Endothelial cell of umbilical vein (primary cell): ENCODE data around the gene PLCD1. TPM values are rescaled to one million over a fixed set of nuclear protein-coding genes. Genes with fewer than 3 reads are reported as not detected.

Source experiments
- BruUV-seq: library from RNA; stranded (reverse); fragments of 400-500 nt; replicated peaks from 2 replicates; lab custom pipeline; 2021; lab: Mats Ljungman, UMichigan
- CTCF ChIA-PET: fragments of 300-600, 350-600 bp; sonication (Branson Sonifier 250); formaldehyde crosslinking; loops from one replicate; lab custom pipeline; 2021; ENCODE audit warnings: antibody characterized with exemption, inconsistent platforms; lab: Charles Lee
- POLR2A ChIA-PET: fragments of 300-600, 350-600 bp; sonication (Branson Sonifier 250); formaldehyde crosslinking; loops from one replicate; lab custom pipeline; 2021; ENCODE audit warnings: antibody characterized with exemption, inconsistent platforms; lab: Charles Lee
- DNase-seq: peaks from one replicate; pipeline ENCODE4 v3.0.0-alpha.2; 2011; ENCODE audit warnings: low read depth, low spot score
- FAIRE-seq: peaks from 2 replicates; lab custom pipeline; 2011; peaks lifted over from hg19 to GRCh38; lab: Jason Lieb, UNC
- H2AFZ ChIP-seq: 2 replicates; pipeline ENCODE4 v1.6.0; 2012; ENCODE audit warnings: low read depth, low read length, control low read depth, inconsistent platforms
- H3K27ac ChIP-seq: 2 replicates; pipeline ENCODE4 v1.5.1; 2011; ENCODE audit warnings: low read depth, mild to moderate bottlenecking, control low read depth, low read length, moderate library complexity; ENCODE audit not compliant: insufficient read depth
- H3K27me3 ChIP-seq, 2 experiments: 2 replicates each; pipeline versions ENCODE4 v1.6.0 to v1.6.1; 2011; ENCODE audit warnings: low read length in 2 of 2, mixed read lengths in 1 of 2; ENCODE audit not compliant: control insufficient read depth in 2 of 2, insufficient read depth in 2 of 2
- H3K36me3 ChIP-seq, 2 experiments: 2 replicates in 1 of 2; 3 replicates in 1 of 2; pipeline ENCODE4 v1.5.1; 2011; ENCODE audit warnings: low read length in 2 of 2, mild to moderate bottlenecking in 1 of 2, moderate library complexity in 1 of 2; ENCODE audit not compliant: control insufficient read depth in 2 of 2, insufficient read depth in 2 of 2; ENCODE audit errors: extremely low read depth in 1 of 2
- H3K4me1 ChIP-seq: 3 replicates; pipeline ENCODE4 v1.5.1; 2011; ENCODE audit warnings: mild to moderate bottlenecking, low read length; ENCODE audit not compliant: control insufficient read depth, insufficient read depth; ENCODE audit errors: extremely low read depth
- H3K4me2 ChIP-seq: 2 replicates; pipeline ENCODE4 v1.6.1; 2011; ENCODE audit warnings: low read length, control low read depth, mixed read lengths; ENCODE audit not compliant: insufficient read depth
- H3K4me3 ChIP-seq, 3 experiments: fragments of 200-600 bp in 1 of 3; sonication (generic), shearing (Covaris generic) in 1 of 3; replicated peaks in 1 of 3; 2 replicates each; pipeline ENCODE4 v1.5.1; 2011 to 2016; ENCODE audit warnings: control low read depth in 3 of 3, low read length in 3 of 3, mild to moderate bottlenecking in 2 of 3, inconsistent platforms in 1 of 3, low read depth in 1 of 3, moderate library complexity in 1 of 3; ENCODE audit not compliant: insufficient read depth in 1 of 3
- H3K79me2 ChIP-seq: 2 replicates; pipeline ENCODE4 v1.6.0; 2012; ENCODE audit warnings: low read length, inconsistent platforms; ENCODE audit not compliant: control insufficient read depth, insufficient read depth
- H3K9ac ChIP-seq: replicated peaks from 2 replicates; pipeline ENCODE3; 2011; ENCODE audit warnings: low read length, control low read depth; ENCODE audit not compliant: insufficient read depth; ENCODE audit errors: extremely low read depth
- H3K9me1 ChIP-seq: replicated peaks from 3 replicates; pipeline ENCODE4 v1.6.0; 2011; ENCODE audit warnings: mild to moderate bottlenecking, low read length; ENCODE audit not compliant: control insufficient read depth, insufficient read depth; ENCODE audit errors: extremely low read depth
- H3K9me3 ChIP-seq: replicated peaks from 2 replicates; pipeline ENCODE4 v1.5.1; 2012; ENCODE audit warnings: low read length, inconsistent platforms; ENCODE audit not compliant: control insufficient read depth, insufficient read depth
- H4K20me1 ChIP-seq: replicated peaks from 2 replicates; pipeline ENCODE3; 2011; ENCODE audit warnings: mild to moderate bottlenecking, low read length; ENCODE audit not compliant: control insufficient read depth, insufficient read depth; ENCODE audit errors: extremely low read depth
- JUN ChIP-seq: IDR thresholded peaks from 2 replicates; pipeline ENCODE4 v1.6.1; 2011; ENCODE audit warnings: borderline replicate concordance, low read depth; ENCODE audit not compliant: insufficient read length, insufficient read depth
- MYC ChIP-seq: IDR thresholded peaks from one replicate; pipeline ENCODE4 v1.6.1; 2011; ENCODE audit warnings: mild to moderate bottlenecking, low read depth, low read length
- POLR2A ChIP-seq: IDR thresholded peaks from 2 replicates; pipeline ENCODE4 v1.6.1; 2012; ENCODE audit warnings: low read depth, mild to moderate bottlenecking, control low read depth, low read length
- POLR2AphosphoS5 ChIP-seq: IDR thresholded peaks from 2 replicates; pipeline ENCODE4 v1.6.1; 2012; ENCODE audit warnings: low read depth, mild to moderate bottlenecking, control low read depth, low read length, moderate library complexity; ENCODE audit not compliant: insufficient read depth
- dilution Hi-C: fragments of 300-500 bp; cut with MboI; formaldehyde crosslinking; loops from one replicate; pipeline ENCODE4 v1.15.0; 2019; ENCODE audit warnings: low sequenced_read_pairs; ENCODE audit not compliant: extremely low pct_ligation_motif_present
- intact Hi-C: fragments of 100-400 bp; cut with micrococcal nuclease; formaldehyde crosslinking; loops from one replicate; pipeline ENCODE4 v1.10.0; 2022
- polyA plus RNA-seq, 4 experiments: library from polyadenylated mRNA; depleted of rRNA in 3 of 4; stranded (reverse) in 3 of 4; unstranded in 1 of 4; fragments of >200 nt; gene quantifications; 2 replicates each; pipeline versions ENCODE4 v1.2.1 to v1.2.3, GENCODE V29; 2011 to 2012; ENCODE audit warnings: missing spikeins in 1 of 4
- total RNA-seq: library from RNA; stranded (reverse); gene quantifications from 2 replicates; pipeline ENCODE4 v1.2.3, GENCODE V29; 2021
- TF ChIP-seq, protein P1 (sequence below), 2 donors: IDR thresholded peaks; 1 replicate in 1 of 2; 2 replicates in 1 of 2; pipeline ENCODE4 v1.5.1; 2011; ENCODE audit warnings: low read length in 2 of 2, mild to moderate bottlenecking in 2 of 2, moderate library complexity in 2 of 2, control low read depth in 1 of 2, inconsistent platforms in 1 of 2, low read depth in 1 of 2; ENCODE audit not compliant: insufficient read depth in 1 of 2; ENCODE audit errors: extremely low read depth in 1 of 2

The PLCD1 gene
- total and polyA plus RNA-seq, 2 donors (not counting 3 experiments of a cell fraction or from before 2014, with no cell fraction given), result 12.6 to 15.3 TPM

GRCh38 chr3:38011111-38011510 lies 18.3 kb downstream of the PLCD1 start:
- Histone ChIP-seq H3K4me2 (no peak overlapping the region), H3K4me3 (no peak overlapping the region), H3K27ac (no peak overlapping the region), H3K9me1 (no peaks in the 10 kb centered on the region), H3K36me3 (peaks cover 0 to 6% of the 10 kb centered on the region in 2 experiments), H3K4me1 (no peaks in the 10 kb centered on the region), H3K79me2 (no peaks in the 10 kb centered on the region), H4K20me1 (no peaks in the 10 kb centered on the region), H3K9me3 (no peaks in the 10 kb centered on the region), H3K9ac (no peak overlapping the region), H3K27me3 (no peaks in the 10 kb centered on the region), H2AFZ (no peak overlapping the region)
- CTCF ChIA-PET, result interaction anchor here (2.3 kb wide), 1 partner anchor 14 kb away, joined by 7 read pairs; no protein-coding TSS in a partner anchor
- no peak for DNase-seq
- intact Hi-C loops (no loop called here), dilution Hi-C loops (no loop called here)
- no peak for TF ChIP-seq JUN
- POLR2A ChIA-PET, result no interaction called here
- no TSS peak for BruUV-seq
- no peak for FAIRE-seq

DNA sequence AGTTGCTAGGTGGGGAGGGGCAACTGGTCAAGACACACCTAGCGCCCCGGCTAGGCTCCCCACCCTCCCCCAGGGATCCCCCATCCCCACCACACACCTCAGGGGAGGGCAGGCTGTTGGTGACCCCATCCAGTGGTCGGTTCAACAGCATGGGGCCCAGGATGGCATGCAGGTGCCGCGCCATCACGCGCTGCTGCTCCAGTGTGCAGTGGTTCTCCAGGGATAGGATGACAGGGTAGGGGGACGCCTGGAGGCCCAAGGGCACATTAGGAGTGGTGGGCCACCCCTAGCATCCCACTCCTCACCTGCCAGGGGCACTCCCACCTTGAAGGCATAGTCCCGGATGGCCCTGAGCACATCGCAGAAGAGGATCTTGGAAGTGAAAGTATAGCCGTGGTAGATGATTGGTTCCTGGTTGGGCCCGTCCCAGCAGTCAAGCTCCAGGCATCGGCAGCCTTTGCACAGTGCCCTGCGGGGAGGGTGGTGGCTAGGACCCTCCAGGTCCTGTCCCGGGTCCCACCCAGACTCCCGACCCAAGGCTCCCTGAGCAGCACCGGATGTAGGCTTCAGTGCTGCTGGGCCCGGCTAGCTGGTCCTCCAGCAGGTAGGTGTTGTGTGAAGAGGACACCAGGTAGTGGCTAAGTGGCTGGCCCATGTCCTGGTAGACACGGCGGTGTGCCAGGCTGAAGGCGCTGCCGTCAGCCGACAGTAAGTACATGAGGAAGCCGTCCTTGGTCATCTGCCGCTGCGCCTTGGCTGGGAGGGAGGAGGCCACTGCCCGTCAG lies 19.4 kb downstream of the PLCD1 start:
- FAIRE-seq, result no peak
- POLR2A ChIA-PET, result no interaction called here
- no peaks in the 10 kb centered on the region for H3K4me1 ChIP-seq
- no peak overlapping the region for H2AFZ ChIP-seq
- H4K20me1 ChIP-seq, result no peaks in the 10 kb centered on the region
- H3K4me2 ChIP-seq, result no peak overlapping the region
- H3K9me3 ChIP-seq, result no peaks in the 10 kb centered on the region
- no peaks in the 10 kb centered on the region for H3K79me2 ChIP-seq
- H3K36me3 ChIP-seq, result peaks cover 0 to 9% of the 10 kb centered on the region in 2 experiments
- CTCF ChIA-PET, result interaction anchor here (2.3 kb wide), 1 partner anchor 13 kb away, joined by 7 read pairs; no protein-coding TSS in a partner anchor
- intact Hi-C loops, result no loop called here
- H3K4me3 ChIP-seq, result no peak overlapping the region
- no peak overlapping the region for H3K27ac ChIP-seq
- no peak for DNase-seq
- no peak overlapping the region for H3K9ac ChIP-seq
- no TSS peak for BruUV-seq
- dilution Hi-C loops, result no loop called here
- H3K9me1 ChIP-seq, result no peaks in the 10 kb centered on the region
- no peak for TF ChIP-seq POLR2AphosphoS5
- no peak for TF ChIP-seq MYC
- TF ChIP-seq, protein P1, sequence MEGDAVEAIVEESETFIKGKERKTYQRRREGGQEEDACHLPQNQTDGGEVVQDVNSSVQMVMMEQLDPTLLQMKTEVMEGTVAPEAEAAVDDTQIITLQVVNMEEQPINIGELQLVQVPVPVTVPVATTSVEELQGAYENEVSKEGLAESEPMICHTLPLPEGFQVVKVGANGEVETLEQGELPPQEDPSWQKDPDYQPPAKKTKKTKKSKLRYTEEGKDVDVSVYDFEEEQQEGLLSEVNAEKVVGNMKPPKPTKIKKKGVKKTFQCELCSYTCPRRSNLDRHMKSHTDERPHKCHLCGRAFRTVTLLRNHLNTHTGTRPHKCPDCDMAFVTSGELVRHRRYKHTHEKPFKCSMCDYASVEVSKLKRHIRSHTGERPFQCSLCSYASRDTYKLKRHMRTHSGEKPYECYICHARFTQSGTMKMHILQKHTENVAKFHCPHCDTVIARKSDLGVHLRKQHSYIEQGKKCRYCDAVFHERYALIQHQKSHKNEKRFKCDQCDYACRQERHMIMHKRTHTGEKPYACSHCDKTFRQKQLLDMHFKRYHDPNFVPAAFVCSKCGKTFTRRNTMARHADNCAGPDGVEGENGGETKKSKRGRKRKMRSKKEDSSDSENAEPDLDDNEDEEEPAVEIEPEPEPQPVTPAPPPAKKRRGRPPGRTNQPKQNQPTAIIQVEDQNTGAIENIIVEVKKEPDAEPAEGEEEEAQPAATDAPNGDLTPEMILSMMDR (IDR thresholded peaks at IDR 0.05; ENCODE audit: extremely low read depth in 1 of 2, insufficient read depth in 1 of 2, low read depth in 1 of 2, low read length in 2 of 2), result no peak
- no peak for TF ChIP-seq POLR2A
- no peaks in the 10 kb centered on the region for H3K27me3 ChIP-seq
